Uterus (tissue), 4 donors: ENCODE data around the gene U2SURP. TPM values are rescaled to one million over a fixed set of nuclear protein-coding genes. Genes with fewer than 3 reads are reported as not detected.

Experiments
- DNase-seq, 2 donors: peaks; one replicate each; pipeline ENCODE4 v3.0.0-alpha.2; 2019 to 2020
- H3K27ac ChIP-seq, 2 donors: fragments of 200-600 bp; sonication (generic); 1 replicate in 1 of 2; 2 replicates in 1 of 2; pipeline ENCODE4 v1.5.1; 2016 to 2018
- H3K27me3 ChIP-seq, 2 donors: fragments of 200-600 bp; sonication (generic); one replicate each; pipeline ENCODE4 v1.5.1; 2018 to 2019; ENCODE audit warnings: control low read depth in 1 of 2
- H3K36me3 ChIP-seq, 2 donors: fragments of 200-600 bp; sonication (generic); one replicate each; pipeline ENCODE4 v1.5.1; 2019; ENCODE audit warnings: control low read depth in 1 of 2
- H3K4me1 ChIP-seq, 2 donors: fragments of 200-600 bp; sonication (generic); one replicate each; pipeline ENCODE4 v1.5.1; 2018 to 2019; ENCODE audit warnings: control low read depth in 1 of 2
- H3K4me3 ChIP-seq, 2 donors: fragments of 200-600 bp; sonication (generic); 1 replicate in 1 of 2; 2 replicates in 1 of 2; pipeline ENCODE4 v1.5.1; 2018 to 2019; ENCODE audit warnings: mild to moderate bottlenecking in 1 of 2
- H3K9me3 ChIP-seq, 2 donors: fragments of 200-600 bp; sonication (generic); one replicate each; pipeline ENCODE4 v1.5.1; 2019; ENCODE audit warnings: control low read depth in 1 of 2
- CTCF ChIP-seq, 4 experiments: fragments of 200-600 bp in 2 of 4; fragments of 450-650 bp in 2 of 4; sonication (generic) in 2 of 4; IDR thresholded peaks; one replicate each; pipeline ENCODE4 v1.5.1; 2016 to 2019; ENCODE audit warnings: antibody characterized with exemption in 4 of 4, mild to moderate bottlenecking in 2 of 4, moderate library complexity in 1 of 4
- POLR2A ChIP-seq, 2 donors: fragments of 450-650 bp; IDR thresholded peaks; one replicate each; pipeline ENCODE4 v1.6.1; 2016; ENCODE audit warnings: antibody characterized with exemption in 2 of 2, mild to moderate bottlenecking in 1 of 2, moderate library complexity in 1 of 2
- intact Hi-C: fragments of 100-400 bp; cut with DNase I; formaldehyde crosslinking; loops from one replicate; pipeline ENCODE4 v1.15.1; 2023; ENCODE audit warnings: low total_unique reads
- total RNA-seq, 4 donors: library from RNA; depleted of rRNA in 3 of 4; stranded (reverse); fragments of >200 nt in 3 of 4; gene quantifications; one replicate each; pipeline versions ENCODE4 v1.1.0 to v1.2.4, GENCODE V29; 2014 to 2023
- donor health status: DM: yes; HTN: yes; CAD: no.

The U2SURP gene
- total RNA-seq, 4 donors from 2014 or later = 43.3 to 178 (median 87.2) TPM

DNA sequence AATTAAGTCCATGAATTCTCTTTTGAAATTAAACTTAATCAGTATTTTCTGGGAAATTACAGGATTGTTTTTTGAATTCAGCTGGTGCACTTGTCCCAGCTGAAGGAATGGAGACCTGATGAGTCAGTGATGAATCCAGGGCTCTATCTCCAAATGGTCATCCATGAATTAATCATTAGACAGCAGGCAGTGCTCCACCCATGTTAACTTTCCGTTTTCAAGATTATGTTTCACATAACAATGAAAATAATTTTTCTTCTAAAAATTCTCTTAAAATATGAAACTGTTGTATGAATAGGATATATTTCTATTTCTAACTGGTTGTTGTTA lies 24.0 kb upstream of the U2SURP start:
- Histone ChIP-seq H3K4me3 (no peak overlapping the region), H3K27ac (no peak overlapping the region), H3K9me3 (no peaks in the 10 kb centered on the region), H3K27me3 (no peaks in the 10 kb centered on the region), H3K36me3 (no peaks in the 10 kb centered on the region), H3K4me1 (no peaks in the 10 kb centered on the region)
- DNase-seq = no peak
- intact Hi-C loops = no loop called here
- TF ChIP-seq POLR2A (IDR thresholded peaks at IDR 0.05) (no peak), CTCF (IDR thresholded peaks at IDR 0.05) (no peak)

GRCh38 chr3:142981108-142981507 lies 20.3 kb upstream of the U2SURP start:
- Histone ChIP-seq H3K4me3 (no peak overlapping the region), H3K9me3 (no peaks in the 10 kb centered on the region), H3K27ac (no peak overlapping the region), H3K36me3 (no peaks in the 10 kb centered on the region), H3K27me3 (no peaks in the 10 kb centered on the region), H3K4me1 (no peaks in the 10 kb centered on the region)
- DNase-seq = no peak
- intact Hi-C loops = no loop called here
- no peak for TF ChIP-seq POLR2A (IDR thresholded peaks at IDR 0.05)
- no peak for TF ChIP-seq CTCF (IDR thresholded peaks at IDR 0.05)

GRCh38 chr3:142982038-142982773 lies 19.2 kb upstream of the U2SURP start:
- H3K27ac ChIP-seq = no peak overlapping the region
- no peaks in the 10 kb centered on the region for H3K4me1 ChIP-seq
- no peaks in the 10 kb centered on the region for H3K36me3 ChIP-seq
- no peak overlapping the region for H3K4me3 ChIP-seq
- no peak for TF ChIP-seq POLR2A (IDR thresholded peaks at IDR 0.05)
- TF ChIP-seq CTCF (IDR thresholded peaks at IDR 0.05) = no peak
- no peaks in the 10 kb centered on the region for H3K9me3 ChIP-seq
- H3K27me3 ChIP-seq = no peaks in the 10 kb centered on the region
- DNase-seq = no peak
- intact Hi-C loops = no loop called here

- H3K36me3 ChIP-seq = no peaks in the 10 kb centered on the region
- no peaks in the 10 kb centered on the region for H3K9me3 ChIP-seq
- DNase-seq = no peak
- no peak for TF ChIP-seq POLR2A (IDR thresholded peaks at IDR 0.05)
- no peak for TF ChIP-seq CTCF (IDR thresholded peaks at IDR 0.05)
- intact Hi-C loops = no loop called here
- no peak overlapping the region for H3K27ac ChIP-seq
- H3K27me3 ChIP-seq = no peaks in the 10 kb centered on the region
- H3K4me1 ChIP-seq = no peaks in the 10 kb centered on the region
- no peak overlapping the region for H3K4me3 ChIP-seq
These were observed 18.1 kb upstream of the U2SURP start for GRCh38 chr3:142983318-142983717.

DNA sequence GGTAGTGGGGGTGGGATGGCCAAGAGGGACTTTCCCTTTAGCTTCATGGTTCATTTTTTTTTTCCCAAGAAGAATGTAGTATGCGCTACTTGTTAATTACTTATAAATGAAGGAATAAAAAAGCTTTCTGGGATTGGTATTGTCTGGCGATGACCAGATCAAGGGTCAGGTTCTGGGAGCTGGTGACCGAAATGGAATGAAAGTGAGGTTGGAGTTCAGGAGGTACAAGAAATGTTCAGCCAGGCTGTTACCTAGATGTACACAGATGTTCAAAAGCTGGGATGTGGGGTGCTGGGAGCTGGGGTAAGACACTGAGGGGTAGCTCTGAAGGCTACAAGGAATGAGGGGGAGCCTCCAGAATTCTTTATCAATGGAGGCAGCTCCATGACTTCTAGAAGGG lies 17.1 kb upstream of the U2SURP start:
- intact Hi-C loops = no loop called here
- H3K4me3 ChIP-seq = no peak overlapping the region
- no peak overlapping the region for H3K27ac ChIP-seq
- DNase-seq = no peak
- no peaks in the 10 kb centered on the region for H3K4me1 ChIP-seq
- no peaks in the 10 kb centered on the region for H3K36me3 ChIP-seq
- no peaks in the 10 kb centered on the region for H3K9me3 ChIP-seq
- H3K27me3 ChIP-seq = no peaks in the 10 kb centered on the region
- TF ChIP-seq CTCF (IDR thresholded peaks at IDR 0.05) (no peak), POLR2A (IDR thresholded peaks at IDR 0.05) (no peak)
